Mucosa of gallbladder (tissue), 1 donor: ENCODE measurements around the gene AMIGO3. TPM values are rescaled to one million over a fixed set of nuclear protein-coding genes. Genes with fewer than 3 reads are reported as not detected.

ENCODE experiments used
- DNase-seq: peaks from one replicate; pipeline ENCODE4 v3.0.0-alpha.2; 2020; ENCODE audit warnings: low spot score
- total RNA-seq: library from RNA; stranded (reverse); gene quantifications from one replicate; pipeline ENCODE4 v1.2.1, GENCODE V29; 2021
- donor health status: DM: no; HTN: no; CAD: no.

AMIGO3 gene
- total RNA-seq, 1 donor from 2014 or later, result 0.43 TPM

DNA sequence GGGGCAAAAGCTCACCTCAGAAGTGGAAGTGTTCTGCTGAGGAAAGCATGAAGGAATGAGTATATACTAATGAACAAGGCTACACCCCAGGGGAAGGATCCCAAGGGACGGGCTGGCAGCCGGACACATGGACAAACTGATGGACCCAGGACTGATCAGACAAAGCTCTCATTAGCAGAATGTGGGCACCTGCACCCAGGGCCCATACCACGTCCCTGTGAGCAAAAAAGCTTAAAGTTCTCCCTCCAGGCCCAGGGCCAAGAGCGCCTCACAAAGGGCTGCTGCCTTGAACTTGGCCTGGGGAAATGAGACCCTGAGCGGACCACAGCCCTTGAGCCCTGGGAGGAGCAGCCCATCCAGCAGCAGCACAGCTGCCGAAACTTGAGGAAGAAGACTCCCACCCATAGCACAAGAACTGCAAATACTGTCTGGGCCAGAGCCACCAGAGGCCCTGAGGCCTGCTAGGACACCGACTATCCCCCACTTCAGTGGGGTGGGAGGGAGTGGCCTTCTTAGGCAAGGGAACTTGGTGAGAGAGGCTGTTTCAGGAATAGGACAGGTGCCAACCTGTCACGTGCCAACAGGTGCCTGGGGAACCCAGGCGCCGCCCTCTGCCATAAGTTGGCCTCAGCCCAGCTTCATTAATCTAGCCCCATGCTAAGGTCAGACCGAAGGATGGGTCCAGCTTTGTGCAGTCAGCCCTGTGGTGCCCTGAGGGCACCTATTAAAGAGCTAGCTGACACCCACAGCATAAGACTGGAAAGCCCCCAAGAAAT, 6.6 kb upstream of the AMIGO3 start:
- DNase-seq, result peak; percentile 46

DNA sequence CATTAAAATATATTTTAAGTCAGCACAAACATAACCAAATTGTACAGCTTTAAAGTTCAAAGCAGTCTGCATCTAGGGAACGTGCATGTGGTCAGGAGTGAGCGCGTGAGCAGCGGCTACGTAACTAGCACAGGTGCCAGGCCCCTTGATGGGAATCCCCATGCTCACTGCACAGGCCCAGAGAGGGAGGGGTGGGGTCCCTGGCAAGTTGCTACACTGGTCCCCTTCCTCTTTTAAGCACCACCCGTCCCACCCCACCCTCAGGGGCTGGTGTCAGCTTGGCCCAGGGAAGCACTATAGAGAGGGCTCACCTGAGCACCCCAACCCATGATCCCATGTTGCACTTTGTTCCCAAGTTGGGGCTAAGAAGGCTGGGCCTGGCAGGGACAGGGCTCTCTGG, 5.1 kb upstream of the AMIGO3 start:
- DNase-seq, result no peak

DNA sequence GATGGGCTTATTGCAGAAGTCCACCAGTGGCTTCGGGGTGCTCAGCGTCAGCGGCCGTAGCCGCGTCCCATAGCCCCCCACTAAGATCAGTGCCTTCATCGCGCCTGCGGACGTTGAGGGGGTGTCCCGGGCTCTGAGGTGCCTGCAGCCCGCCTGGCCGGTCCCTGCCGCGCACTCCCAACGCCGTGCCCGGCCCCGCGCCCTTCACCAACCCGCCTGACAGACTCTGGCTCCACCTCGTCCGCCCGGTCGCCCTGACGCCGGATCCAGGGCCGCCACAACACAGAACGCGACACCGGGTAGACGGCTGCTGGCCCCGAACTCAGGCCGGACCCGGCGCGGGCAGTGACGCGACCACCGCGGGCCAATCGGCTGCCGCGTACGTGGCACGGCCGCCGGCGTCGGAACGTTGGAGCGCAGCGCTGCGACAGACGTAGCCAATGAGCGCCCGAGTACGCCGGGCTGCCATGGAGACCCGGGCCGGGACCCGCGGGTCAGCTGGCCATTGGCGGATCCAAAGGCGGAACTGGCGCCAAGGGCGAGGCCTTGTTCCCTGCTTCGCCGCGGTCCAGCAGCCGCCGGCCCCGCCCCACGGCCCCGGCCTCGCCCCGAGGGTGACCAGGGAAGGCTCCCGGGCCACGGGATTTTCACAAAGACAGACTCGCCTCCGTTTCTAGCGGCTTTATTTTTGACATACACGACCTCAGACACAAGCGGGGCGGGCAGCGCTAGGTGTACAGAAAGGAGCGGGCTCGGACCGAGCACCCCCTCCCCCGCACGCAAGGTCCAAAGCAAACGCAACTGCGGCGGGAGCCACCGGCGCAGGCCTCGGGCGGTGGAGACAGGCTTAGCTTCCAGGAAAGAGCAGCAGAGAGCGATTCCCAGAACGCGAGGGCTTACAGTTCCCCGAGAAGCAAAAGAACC, 4.4 kb upstream of the AMIGO3 start, which contains the start of gene GMPPB:
TSS of gene GMPPB (minus strand) at position 324 of the 924 bp plus-strand sequence. CDS start at position 99, 225 bp downstream.
- DNase-seq, result peak; percentile 97

DNA sequence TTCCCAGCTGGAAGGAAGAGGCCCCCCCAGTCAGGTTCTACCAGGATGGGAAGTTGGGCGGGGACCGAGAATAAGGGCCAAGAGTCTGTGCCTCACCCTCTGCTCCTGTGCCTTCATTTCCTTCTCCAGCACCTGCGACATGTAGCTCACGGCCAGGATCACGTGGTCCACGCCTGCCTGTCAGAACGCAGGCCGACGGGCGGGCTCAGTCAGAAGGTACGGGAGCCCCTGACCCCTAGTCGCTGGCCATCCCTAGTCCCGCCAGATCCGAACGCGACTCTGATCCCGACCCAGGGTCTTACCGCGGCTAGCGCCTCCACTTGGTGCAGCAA, 3.8 kb upstream of the AMIGO3 start:
- peak; percentile 68 for DNase-seq

DNA sequence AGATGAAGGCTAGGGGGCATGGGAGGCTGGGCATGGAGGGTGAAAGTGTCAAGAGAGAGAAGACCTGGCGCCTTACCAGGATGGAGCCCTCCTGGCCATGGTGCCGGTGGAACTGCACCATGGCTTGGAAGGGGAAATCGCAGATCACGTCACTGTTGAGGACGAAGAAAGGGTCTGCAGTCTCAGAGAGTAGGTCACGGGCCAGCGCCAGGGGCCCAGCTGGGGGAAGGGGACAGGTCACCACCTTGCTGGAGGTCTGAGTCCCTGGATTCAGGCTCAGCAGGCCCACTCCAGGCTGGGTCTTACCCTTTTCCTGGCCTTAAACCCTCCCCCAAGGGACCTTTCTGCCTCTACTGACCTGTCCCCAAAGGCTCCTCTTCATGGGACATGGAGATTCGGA, 3.4 kb upstream of the AMIGO3 start:
- DNase-seq, result no peak

DNA sequence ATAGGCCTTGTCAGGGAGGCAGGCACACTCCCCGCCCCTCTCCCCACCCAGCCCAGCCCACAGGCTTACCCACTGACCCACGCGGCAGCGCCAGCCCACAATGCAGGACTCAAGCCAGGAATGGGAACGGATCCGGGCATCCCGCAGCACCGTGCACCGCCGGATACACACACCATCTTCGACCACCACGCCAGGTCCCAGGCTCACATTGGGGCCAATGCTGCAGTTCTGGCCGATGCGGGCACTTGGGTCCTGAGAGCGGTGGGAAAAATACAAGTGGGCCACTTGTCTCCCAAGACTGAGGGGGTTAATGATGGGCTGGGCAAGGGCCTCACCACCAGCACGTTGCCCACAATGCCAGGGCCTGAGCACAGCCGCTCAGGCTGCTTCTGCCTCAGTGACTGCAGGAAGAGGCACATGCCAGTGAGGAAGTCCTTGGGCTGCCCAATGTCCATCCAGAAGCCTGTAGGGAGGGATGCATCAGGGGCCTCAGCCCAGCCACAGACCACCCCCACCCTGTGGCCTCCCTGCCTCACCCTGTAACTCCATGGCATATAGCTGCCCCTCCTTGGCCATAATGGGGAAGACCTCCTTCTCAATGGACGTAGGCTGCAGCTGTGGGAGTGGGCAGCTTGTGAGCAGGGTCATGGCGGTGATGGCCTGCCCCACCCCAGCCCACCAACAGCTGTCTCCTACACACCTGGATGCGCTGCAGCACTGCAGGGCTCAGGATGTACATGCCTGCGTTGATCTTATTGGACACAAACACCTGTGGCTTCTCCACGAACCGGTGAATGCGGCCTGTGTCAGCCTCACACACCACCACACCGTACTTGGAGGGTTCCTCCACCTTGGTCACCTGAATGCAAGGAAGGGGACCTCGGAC, 2.7 kb upstream of the AMIGO3 start:
- no peak for DNase-seq

DNA sequence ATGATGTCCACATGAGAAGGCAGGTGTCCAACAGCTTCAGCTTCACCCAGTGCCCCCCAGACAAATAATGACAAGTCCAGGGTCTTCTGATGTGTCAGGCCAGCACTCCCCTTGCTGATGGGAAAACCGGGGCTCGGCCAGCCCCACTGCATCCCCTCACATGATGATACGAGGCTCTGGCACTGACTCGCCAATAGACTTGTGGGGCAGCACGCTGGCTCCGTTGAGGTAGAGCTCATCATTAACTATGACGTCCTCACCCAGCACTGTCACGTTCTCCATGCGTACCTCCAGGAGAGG, 2.1 kb upstream of the AMIGO3 start:
- DNase-seq, result no peak

DNA sequence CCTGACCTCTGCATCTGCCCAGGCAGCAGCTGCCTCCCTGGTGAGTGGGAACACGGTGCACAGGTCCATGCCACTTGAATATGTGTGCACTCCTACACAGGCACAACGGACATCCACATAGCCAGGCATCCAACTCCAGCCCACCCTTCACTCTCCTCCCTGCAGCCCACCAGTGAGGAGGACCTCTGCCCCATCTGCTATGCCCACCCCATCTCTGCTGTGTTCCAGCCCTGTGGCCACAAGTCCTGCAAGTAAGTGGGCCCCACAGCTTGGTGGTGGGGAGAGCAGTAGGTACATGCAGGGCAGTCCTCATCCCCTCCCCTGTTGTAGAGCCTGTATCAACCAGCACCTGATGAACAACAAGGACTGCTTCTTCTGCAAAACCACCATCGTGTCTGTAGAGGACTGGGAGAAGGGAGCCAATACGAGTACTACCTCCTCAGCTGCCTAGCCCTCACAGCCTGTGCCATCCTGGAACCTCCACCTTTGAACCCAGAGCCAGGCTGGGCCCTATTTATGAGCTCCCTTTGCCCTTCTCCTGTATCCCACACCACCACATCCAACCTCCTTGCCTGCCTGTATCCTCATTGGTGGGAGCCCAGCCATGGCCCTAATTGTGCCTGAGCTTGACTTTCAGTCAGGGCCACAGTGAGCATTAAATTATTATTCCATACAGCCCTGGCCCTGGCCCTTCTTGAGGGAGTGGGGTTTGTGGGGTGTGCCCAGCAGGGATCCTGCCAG, 1.5 kb upstream of the AMIGO3 start:
- no peak for DNase-seq

DNA sequence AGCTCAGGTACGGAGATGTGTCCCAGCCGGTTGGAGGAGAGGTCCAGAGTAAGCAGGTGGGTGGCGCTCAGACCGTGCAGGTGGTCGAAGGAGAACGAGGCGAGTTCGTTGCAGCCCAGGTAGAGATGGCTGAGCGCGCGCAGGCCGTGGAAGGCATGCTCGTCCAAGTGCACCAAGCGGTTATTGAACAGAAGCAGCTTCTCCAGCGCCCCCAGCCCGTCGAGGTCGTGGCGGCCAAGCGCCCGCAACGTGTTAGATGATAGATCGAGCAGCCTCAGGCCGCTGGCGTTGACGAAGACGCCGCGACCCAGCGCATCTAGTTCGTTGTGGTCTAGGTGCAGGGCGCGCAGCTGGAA, 648 bp downstream of the AMIGO3 start:
- DNase-seq, result no peak

DNA sequence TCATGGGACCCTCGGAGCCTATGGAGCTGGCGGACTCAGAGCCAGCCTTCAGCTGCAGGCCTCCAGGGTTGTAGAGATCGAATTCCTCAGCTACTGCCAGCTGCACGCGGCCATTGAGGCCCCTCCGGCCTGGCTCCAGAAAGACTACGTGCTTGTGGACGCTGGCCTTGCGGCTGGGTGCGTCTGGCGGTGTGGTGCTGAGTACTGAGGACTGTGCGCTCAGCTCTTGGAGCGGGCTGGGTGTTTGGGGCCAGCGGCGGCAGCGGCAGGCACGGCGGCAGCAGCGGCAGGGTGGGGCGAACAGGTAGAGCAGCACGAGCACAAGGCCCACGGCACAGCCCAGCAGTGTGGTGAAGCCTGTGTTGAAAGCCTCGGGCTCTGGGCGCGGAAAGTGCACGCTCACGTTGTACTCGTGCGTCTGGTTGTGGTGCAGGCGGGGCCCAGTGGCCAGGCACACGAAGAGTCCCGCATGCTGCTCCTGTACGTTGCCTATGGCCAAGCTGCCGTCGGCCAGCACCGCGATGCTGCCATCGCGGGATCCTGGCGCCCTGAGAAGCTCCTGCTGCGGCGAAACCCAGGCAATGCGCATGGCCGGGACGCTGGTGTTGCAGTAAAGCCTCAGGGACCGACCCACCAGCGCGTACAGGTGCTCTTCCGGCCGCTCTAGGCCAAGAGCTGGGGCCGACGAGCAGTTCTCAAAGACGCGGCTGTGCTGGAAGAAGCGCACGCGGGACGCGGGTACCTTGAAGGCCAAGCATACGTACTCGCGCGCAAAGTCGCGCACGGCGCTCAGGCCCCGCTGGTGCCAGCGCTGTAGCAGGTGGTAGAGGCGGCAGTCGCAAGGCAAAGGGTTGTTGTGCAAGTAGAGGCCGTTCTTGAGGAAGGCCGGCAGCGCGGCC, 1.3 kb downstream of the AMIGO3 start:
- no peak for DNase-seq

DNA sequence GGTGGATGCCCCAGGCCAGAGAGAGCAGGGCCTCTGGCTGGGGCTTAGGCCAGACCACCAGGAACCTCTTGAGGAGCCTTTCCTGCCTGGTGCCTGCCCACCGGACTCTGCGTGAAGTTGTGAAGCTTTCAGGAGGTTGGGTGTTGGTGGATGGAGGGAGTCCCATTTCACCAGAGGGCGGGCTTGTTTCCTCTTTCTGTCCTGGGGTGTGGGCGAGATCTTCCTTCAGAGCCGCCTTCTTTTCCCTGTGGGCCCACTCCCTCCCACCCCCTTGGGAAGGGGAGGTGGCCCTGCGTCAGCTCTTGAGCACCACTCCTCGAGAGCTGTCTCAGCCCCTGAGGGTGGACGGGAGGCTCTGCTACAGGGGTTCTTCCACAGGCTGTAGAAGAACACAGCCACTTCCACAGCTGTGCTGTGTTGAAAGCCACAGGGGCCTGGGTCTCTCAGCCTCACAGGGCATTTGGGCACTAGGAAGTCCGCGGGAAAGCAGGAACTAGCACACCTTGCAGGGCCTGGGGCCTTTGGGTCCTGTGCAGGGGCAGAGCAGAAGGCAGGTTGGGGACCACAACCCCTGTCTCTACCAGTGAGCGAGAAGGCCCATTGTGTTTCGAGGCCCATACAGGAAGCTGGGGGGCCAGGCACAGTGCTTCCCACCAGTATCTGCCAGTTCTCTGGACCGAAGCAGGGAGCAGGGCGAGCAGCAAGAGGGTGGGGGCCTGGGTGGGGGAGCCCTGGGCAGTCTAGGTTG, 2.1 kb downstream of the AMIGO3 start:
- no peak for DNase-seq

DNA sequence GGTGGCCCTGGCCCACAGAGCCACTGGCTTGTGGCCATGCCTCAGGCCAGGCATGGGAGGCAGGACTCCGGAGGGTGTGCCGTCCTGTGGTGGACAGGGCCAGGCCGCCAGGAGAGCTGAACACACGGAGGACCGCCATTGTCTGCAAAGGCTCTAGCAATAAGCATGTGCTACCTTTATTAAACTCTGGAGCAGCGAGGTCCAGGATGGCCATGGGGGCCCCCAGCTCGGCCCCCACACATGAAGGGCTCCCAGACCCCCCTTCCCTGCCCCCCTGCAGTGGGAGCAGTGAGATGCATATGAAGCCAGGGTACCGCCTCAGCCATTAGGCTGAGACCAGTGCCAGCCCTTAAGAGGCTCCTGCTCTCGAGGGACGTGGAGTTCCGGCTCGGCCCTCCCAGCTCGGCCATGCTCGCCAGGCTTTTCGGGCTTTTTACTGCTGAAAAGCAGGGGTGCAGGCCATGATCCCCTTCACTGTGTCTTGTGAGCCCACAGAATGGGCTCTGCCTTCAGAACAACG, 2.7 kb downstream of the AMIGO3 start:
- DNase-seq, result no peak

DNA sequence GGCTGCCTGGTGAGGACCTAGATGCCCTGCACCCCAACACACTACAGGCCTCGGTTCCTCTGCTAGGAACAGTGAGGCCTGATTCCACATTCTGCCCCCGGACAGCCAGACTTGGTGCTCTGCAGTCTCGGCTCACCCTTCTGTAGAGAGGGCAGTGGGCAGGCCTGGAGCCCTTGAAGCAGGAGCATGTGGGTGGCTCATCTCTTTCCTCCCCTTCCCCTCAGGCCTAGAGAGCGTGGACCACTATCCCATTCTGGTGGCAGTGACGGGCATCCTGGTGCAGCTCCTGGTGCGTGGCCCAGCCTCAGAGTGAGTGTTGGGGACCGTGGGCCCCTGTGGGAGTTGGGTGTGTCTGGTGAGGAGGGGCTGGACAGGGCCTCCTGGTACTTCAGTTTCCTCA, 3.3 kb downstream of the AMIGO3 start:
- DNase-seq, result no peak

DNA sequence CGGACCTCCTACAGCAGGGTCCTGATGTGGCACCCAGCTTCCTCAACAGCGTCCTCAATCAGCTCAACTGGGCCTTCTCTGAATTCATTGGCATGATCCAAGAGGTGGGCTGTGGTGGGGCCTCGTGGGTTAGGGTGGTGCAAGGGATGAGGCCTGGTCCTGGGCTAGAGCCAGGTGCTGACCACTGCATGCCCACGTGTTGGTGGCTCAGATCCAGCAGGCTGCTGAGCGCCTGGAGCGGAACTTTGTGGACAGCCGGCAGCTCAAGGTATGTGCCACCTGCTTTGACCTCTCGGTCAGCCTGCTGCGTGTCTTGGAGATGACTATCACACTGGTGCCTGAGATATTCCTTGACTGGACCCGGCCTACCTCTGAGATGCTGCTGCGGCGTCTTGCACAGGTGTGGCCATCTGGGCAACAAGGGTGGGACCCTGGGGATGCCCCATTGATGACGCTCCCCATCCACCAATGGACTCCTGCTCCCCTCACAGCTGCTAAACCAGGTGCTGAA, 3.8 kb downstream of the AMIGO3 start:
- DNase-seq, result no peak

DNA sequence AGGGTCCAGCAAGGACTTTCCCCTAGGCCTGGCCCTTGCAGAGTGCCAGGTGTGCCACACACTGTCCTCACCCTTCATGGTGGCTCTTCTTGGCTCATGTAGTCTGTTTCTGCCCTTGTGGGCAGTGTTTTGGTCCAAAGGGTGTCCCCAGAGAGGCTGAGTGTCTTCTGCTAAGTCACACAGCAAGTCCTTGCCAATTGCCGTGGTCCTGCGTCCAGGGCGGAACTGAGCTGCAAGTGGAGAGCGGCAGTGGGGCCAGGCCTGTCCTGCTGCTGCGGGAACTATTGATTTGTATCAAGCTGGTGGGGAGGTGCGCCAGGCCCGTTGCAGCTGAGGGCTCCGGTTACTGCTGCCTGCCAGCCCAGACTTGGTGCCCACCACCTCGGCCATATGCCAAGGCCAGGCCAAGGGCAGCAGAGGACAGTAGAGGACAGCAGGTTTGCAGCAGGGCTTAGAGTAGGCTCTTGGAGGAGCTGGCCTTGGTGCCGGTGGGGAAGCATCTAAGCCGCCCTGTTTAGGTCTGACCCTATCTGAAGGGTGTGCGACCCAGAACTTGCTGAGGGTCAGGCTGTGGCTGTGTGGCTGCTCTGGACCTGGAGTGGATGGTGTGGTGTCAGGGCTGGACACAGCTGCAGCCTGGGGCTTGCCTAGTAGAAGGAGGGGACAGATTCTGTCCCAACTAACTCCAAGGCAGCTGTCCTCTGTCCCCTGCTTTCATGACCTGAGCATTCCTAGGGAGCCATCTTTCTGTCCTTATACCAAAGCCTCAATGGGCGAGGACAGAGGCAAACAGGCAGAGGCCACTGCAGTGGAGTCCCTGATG, 4.5 kb downstream of the AMIGO3 start:
- DNase-seq, result no peak

DNA sequence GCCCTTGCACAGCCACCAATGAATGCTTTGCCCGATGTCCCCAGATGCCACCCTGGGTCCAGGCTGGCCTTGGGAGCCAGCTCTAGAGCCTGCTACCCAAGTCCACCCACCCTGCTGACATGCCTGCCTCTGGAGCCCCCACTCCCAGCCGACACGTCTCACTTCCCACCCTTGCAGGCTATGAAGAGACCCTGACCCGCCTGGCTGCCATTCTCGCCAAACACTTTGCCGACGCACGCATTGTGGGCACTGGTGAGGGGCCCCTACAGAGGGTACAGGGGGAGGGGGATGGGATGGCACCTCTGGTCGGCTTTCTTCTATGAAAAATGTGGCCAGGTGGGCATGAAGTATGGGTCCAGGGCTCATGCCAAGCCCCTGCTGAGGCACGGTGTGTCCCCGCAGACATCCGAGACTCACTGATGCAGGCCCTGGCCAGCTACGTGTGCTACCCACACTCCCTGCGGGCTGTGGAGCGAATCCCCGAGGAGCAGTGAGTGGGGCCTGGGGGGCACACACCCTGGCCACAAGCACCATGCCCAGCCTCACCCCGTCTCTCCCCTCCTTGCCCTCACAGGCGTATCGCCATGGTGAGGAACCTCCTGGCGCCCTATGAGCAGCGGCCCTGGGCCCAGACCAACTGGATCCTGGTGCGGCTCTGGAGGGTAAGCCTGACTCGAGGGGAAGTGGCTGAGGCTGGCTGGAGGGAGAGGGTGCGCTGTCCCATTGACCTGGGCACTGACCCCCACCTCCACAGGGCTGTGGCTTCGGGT, 6.0 kb downstream of the AMIGO3 start:
- no peak for DNase-seq

DNA sequence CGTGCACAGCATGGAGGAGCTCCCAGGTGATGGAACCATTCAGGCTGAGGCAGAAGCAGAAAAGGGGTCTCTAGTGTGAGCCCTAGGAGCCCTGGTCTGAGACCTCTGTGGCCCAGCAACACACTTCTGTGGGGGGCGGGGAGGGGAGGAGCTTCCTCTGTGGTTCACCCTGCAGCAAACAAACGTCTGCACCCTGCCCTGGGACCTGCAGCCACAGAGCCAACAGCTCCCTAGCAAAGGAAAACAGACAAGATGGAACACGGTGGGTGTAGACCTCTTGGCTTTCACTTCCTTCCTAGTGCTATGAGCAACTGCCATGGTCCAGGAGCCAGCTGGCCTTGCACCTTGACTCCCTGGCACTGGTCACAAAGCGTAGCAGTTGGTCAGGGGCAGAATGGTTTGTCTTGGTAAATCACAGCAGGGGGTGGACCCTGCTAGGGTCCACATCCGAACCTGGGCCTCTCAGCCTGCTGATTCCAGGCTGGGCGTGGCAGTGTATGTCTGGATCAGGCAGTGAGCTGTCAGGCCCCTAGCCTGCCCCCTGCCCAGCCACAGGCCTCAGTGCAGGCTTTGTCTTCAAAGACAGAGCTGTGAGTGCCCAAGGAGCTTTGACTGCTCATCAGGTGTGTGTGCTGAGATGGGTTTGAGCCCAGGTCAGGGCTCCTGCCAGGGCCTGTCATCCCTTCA, 6.7 kb downstream of the AMIGO3 start:
- DNase-seq, result no peak
